ENCODE measurements around the gene ZNF593OS.

Gene ZNF593OS

DNA sequence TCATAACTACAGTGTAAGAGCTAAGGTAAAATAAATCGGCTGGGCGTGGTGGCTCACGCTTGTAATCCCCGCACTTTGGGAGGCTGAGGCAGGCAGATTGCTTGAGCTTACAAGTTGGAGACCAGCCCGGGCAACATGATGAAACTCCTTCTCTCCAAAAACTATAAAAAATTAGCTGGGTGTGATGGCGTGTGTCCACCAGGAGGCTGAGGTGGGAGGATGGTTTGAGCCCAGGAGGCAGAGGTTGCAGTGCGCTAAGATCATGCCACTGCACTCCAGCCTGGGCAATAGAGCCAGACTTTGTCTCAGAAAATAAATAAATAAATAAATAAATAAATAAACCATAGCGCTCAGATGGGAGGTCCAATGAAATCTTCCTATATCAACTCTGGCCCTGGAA lies 29.5 kb downstream of the ZNF593OS start:
- no CpG with 5 or more reads among the region's 8 CpGs for WGBS (ENCODE audit: extremely low coverage, insufficient coverage, low lambda C conversion rate)
- Histone ChIP-seq H3K79me2 (ENCODE audit: control insufficient read depth, insufficient read depth, low read length) (no peaks in the 10 kb centered on the region), H3K4ac (ENCODE audit: low read depth, low read length) (no peak overlapping the region), H2AK5ac (ENCODE audit: low read length) (no peak overlapping the region), H3K4me1 (ENCODE audit: control insufficient read depth, low read depth, low read length) (no peaks in the 10 kb centered on the region), H3K23ac (ENCODE audit: low read length) (no peak overlapping the region), H3K56ac (ENCODE audit: low read length) (no peak overlapping the region), H2BK120ac (ENCODE audit: low read depth, low read length) (no peak overlapping the region), H3K27me3 (ENCODE audit: insufficient read depth, low read length, poor library complexity) (no peaks in the 10 kb centered on the region), H3K9ac (ENCODE audit: low read length) (no peak overlapping the region), H3K36me3 (ENCODE audit: control insufficient read depth, insufficient read depth, low read length) (no peaks in the 10 kb centered on the region), H2BK15ac (replicated peaks; ENCODE audit: low read depth) (no peak overlapping the region), H3K4me2 (ENCODE audit: low read length) (no peak overlapping the region), H3K27ac (ENCODE audit: low read depth, low read length) (no peak overlapping the region), H4K8ac (ENCODE audit: low read depth, low read length) (no peak overlapping the region), H2BK5ac (ENCODE audit: low read length) (no peak overlapping the region), H3K79me1 (ENCODE audit: low read length) (no peaks in the 10 kb centered on the region), H4K5ac (ENCODE audit: low read length) (no peak overlapping the region), H3K4me3 (ENCODE audit: low read length) (no peak overlapping the region), H3K18ac (ENCODE audit: low read length) (no peak overlapping the region)
- no peak for DNase-seq

DNA sequence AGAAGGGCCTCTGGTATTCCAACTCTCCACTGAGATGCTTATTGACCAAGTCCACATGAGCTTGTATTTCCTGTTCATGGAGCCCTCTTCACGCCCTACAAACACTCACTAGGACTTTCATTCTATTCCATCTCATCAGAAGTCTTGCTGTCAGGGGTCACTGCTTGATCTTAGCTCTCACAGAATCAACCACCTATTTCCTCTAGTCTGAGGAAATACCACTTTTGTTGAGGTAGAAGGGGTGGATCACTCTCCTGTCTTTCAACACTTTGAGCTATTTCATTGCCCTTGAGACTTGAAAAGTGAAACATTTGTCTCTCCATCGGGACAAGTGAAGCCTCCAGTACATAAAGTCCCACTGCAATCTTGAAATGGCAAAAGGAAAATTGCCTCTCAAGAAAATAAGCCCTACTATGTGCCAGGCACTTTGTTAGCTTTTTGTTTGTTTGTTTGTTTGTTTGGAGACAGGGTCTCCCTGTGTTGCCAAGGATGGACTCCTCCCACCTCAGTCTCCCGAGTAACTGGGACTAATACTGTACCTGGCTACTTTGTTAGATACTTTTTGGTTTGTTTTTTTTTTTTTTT lies 32.6 kb downstream of the ZNF593OS start:
- Histone ChIP-seq H2AK5ac (ENCODE audit: low read length) (no peak overlapping the region), H3K4ac (ENCODE audit: low read depth, low read length) (no peak overlapping the region), H2BK5ac (ENCODE audit: low read length) (no peak overlapping the region), H3K23ac (ENCODE audit: low read length) (no peak overlapping the region), H4K5ac (ENCODE audit: low read length) (no peak overlapping the region), H3K9ac (ENCODE audit: low read length) (no peak overlapping the region), H3K27me3 (ENCODE audit: insufficient read depth, low read length, poor library complexity) (no peaks in the 10 kb centered on the region), H3K27ac (ENCODE audit: low read depth, low read length) (no peak overlapping the region), H2BK15ac (replicated peaks; ENCODE audit: low read depth) (no peak overlapping the region), H3K18ac (ENCODE audit: low read length) (no peak overlapping the region), H3K79me2 (ENCODE audit: control insufficient read depth, insufficient read depth, low read length) (no peaks in the 10 kb centered on the region), H3K4me3 (ENCODE audit: low read length) (no peak overlapping the region), H4K8ac (ENCODE audit: low read depth, low read length) (no peak overlapping the region), H3K4me1 (ENCODE audit: control insufficient read depth, low read depth, low read length) (no peaks in the 10 kb centered on the region), H2BK120ac (ENCODE audit: low read depth, low read length) (no peak overlapping the region), H3K4me2 (ENCODE audit: low read length) (no peak overlapping the region), H3K56ac (ENCODE audit: low read length) (no peak overlapping the region), H3K79me1 (ENCODE audit: low read length) (no peaks in the 10 kb centered on the region), H3K36me3 (ENCODE audit: control insufficient read depth, insufficient read depth, low read length) (no peaks in the 10 kb centered on the region)
- peak; percentile 47 for DNase-seq
- no CpG with 5 or more reads among the region's 3 CpGs for WGBS (ENCODE audit: extremely low coverage, insufficient coverage, low lambda C conversion rate)

DNA sequence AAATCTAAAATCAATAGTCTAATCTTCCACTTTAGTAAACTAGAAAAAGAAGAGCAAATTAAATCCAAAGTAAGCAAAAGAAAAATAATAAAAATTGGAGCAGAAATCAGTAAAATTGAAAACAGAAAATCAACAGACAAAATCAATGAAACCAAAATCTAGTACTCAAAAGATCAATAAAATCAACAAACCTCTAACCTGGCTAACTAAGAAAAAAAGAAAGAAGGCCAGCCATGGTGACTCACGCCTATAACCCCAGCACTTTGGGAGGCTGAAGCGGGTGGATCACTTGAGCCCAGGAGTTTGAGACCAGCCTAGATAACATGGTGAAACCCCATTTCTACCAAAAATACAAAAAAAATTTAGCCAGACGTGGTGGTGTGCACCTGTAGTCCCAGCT lies 37.2 kb downstream of the ZNF593OS start:
- no peak overlapping the region for H3K56ac ChIP-seq (ENCODE audit: low read length)
- no CpG with 5 or more reads among the region's 3 CpGs for WGBS (ENCODE audit: extremely low coverage, insufficient coverage, low lambda C conversion rate)
- H3K18ac ChIP-seq (ENCODE audit: low read length) = no peak overlapping the region
- no peak for DNase-seq
- no peaks in the 10 kb centered on the region for H3K4me1 ChIP-seq (ENCODE audit: control insufficient read depth, low read depth, low read length)
- H3K79me2 ChIP-seq (ENCODE audit: control insufficient read depth, insufficient read depth, low read length) = no peaks in the 10 kb centered on the region
- no peak overlapping the region for H3K23ac ChIP-seq (ENCODE audit: low read length)
- no peaks in the 10 kb centered on the region for H3K36me3 ChIP-seq (ENCODE audit: control insufficient read depth, insufficient read depth, low read length)
- H3K4me2 ChIP-seq (ENCODE audit: low read length) = no peak overlapping the region
- no peak overlapping the region for H3K4ac ChIP-seq (ENCODE audit: low read depth, low read length)
- no peaks in the 10 kb centered on the region for H3K79me1 ChIP-seq (ENCODE audit: low read length)
- no peaks in the 10 kb centered on the region for H3K27me3 ChIP-seq (ENCODE audit: insufficient read depth, low read length, poor library complexity)
- H2BK120ac ChIP-seq (ENCODE audit: low read depth, low read length) = no peak overlapping the region
- no peak overlapping the region for H2BK15ac ChIP-seq (replicated peaks; ENCODE audit: low read depth)
- no peak overlapping the region for H2BK5ac ChIP-seq (ENCODE audit: low read length)
- H4K5ac ChIP-seq (ENCODE audit: low read length) = no peak overlapping the region
- no peak overlapping the region for H3K27ac ChIP-seq (ENCODE audit: low read depth, low read length)
- no peak overlapping the region for H4K8ac ChIP-seq (ENCODE audit: low read depth, low read length)
- no peak overlapping the region for H3K9ac ChIP-seq (ENCODE audit: low read length)
- no peak overlapping the region for H2AK5ac ChIP-seq (ENCODE audit: low read length)
- H3K4me3 ChIP-seq (ENCODE audit: low read length) = no peak overlapping the region

DNA sequence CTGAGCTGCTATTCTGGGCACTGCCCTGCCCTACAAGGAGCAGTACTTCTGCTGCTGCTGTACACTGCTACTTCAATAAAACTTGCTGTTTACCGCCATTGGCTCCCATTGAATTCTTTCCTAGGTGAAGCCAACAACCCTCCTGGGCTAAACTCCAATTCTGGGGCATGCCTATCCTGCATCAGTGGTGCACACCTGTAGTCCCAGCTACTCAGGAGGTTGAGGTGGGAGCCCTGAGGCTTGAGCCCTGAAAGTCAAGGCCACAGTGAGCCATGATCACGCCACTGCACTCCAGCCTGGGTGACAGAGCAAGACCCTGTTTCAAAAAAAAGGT lies 38.8 kb downstream of the ZNF593OS start:
- no peak overlapping the region for H3K27ac ChIP-seq (ENCODE audit: low read depth, low read length)
- no peak overlapping the region for H4K5ac ChIP-seq (ENCODE audit: low read length)
- H3K79me2 ChIP-seq (ENCODE audit: control insufficient read depth, insufficient read depth, low read length) = no peaks in the 10 kb centered on the region
- DNase-seq = no peak
- H3K18ac ChIP-seq (ENCODE audit: low read length) = no peak overlapping the region
- H2BK5ac ChIP-seq (ENCODE audit: low read length) = no peak overlapping the region
- no peak overlapping the region for H3K4me2 ChIP-seq (ENCODE audit: low read length)
- H3K36me3 ChIP-seq (ENCODE audit: control insufficient read depth, insufficient read depth, low read length) = no peaks in the 10 kb centered on the region
- no peaks in the 10 kb centered on the region for H3K4me1 ChIP-seq (ENCODE audit: control insufficient read depth, low read depth, low read length)
- H3K79me1 ChIP-seq (ENCODE audit: low read length) = no peaks in the 10 kb centered on the region
- H3K23ac ChIP-seq (ENCODE audit: low read length) = no peak overlapping the region
- no peak overlapping the region for H3K56ac ChIP-seq (ENCODE audit: low read length)
- H3K9ac ChIP-seq (ENCODE audit: low read length) = no peak overlapping the region
- H2BK15ac ChIP-seq (replicated peaks; ENCODE audit: low read depth) = no peak overlapping the region
- no peak overlapping the region for H3K4me3 ChIP-seq (ENCODE audit: low read length)
- H4K8ac ChIP-seq (ENCODE audit: low read depth, low read length) = no peak overlapping the region
- no peak overlapping the region for H3K4ac ChIP-seq (ENCODE audit: low read depth, low read length)
- H2AK5ac ChIP-seq (ENCODE audit: low read length) = no peak overlapping the region
- no peak overlapping the region for H2BK120ac ChIP-seq (ENCODE audit: low read depth, low read length)
- H3K27me3 ChIP-seq (ENCODE audit: insufficient read depth, low read length, poor library complexity) = no peaks in the 10 kb centered on the region
- WGBS (ENCODE audit: extremely low coverage, insufficient coverage, low lambda C conversion rate) = no CpG with 5 or more reads among the region's 2 CpGs

DNA sequence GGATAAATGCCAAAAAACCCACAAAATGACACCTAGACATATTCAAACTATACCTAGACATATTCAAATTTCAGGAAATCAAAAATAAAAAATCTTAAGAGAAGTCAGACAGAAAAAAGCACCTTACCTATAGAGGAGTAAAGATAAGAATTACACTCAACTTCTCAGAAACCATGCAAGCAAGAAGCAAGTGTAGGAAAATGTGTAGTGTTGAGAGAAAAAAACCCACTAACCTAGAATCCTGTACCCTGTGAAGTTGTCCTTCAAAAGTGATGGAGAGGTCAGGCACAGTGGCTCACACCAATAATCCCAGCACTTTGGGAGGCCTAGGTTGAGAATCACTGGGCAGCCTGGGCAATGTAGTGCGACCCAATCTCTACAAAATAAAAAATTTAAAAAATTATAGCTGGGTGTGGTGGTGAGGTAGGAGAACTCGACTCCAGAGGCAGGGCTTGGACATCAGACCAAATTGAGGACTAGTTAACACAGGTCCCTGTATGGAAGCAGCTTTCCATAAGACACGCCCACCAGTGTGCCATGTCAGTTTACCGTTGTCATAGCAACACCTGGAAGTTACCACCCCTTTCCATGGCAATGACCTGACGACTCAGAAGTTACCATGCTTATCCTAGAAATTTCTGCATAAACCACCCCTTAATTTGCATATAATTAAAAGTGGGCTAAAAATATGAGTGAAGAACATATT lies 39.4 kb downstream of the ZNF593OS start:
- no peak overlapping the region for H3K18ac ChIP-seq (ENCODE audit: low read length)
- H2AK5ac ChIP-seq (ENCODE audit: low read length) = no peak overlapping the region
- H3K79me2 ChIP-seq (ENCODE audit: control insufficient read depth, insufficient read depth, low read length) = no peaks in the 10 kb centered on the region
- no peak overlapping the region for H4K8ac ChIP-seq (ENCODE audit: low read depth, low read length)
- H3K23ac ChIP-seq (ENCODE audit: low read length) = no peak overlapping the region
- H3K27me3 ChIP-seq (ENCODE audit: insufficient read depth, low read length, poor library complexity) = no peaks in the 10 kb centered on the region
- WGBS (ENCODE audit: extremely low coverage, insufficient coverage, low lambda C conversion rate) = no CpG with 5 or more reads among the region's 5 CpGs
- no peak overlapping the region for H2BK120ac ChIP-seq (ENCODE audit: low read depth, low read length)
- H3K27ac ChIP-seq (ENCODE audit: low read depth, low read length) = no peak overlapping the region
- no peak overlapping the region for H3K56ac ChIP-seq (ENCODE audit: low read length)
- no peak overlapping the region for H3K4me3 ChIP-seq (ENCODE audit: low read length)
- no peaks in the 10 kb centered on the region for H3K36me3 ChIP-seq (ENCODE audit: control insufficient read depth, insufficient read depth, low read length)
- no peak overlapping the region for H3K9ac ChIP-seq (ENCODE audit: low read length)
- no peak overlapping the region for H2BK15ac ChIP-seq (replicated peaks; ENCODE audit: low read depth)
- H3K4me1 ChIP-seq (ENCODE audit: control insufficient read depth, low read depth, low read length) = no peaks in the 10 kb centered on the region
- no peak overlapping the region for H4K5ac ChIP-seq (ENCODE audit: low read length)
- peak; percentile 81 for DNase-seq
- H3K4ac ChIP-seq (ENCODE audit: low read depth, low read length) = no peak overlapping the region
- H2BK5ac ChIP-seq (ENCODE audit: low read length) = no peak overlapping the region
- no peak overlapping the region for H3K4me2 ChIP-seq (ENCODE audit: low read length)
- H3K79me1 ChIP-seq (ENCODE audit: low read length) = no peaks in the 10 kb centered on the region

DNA sequence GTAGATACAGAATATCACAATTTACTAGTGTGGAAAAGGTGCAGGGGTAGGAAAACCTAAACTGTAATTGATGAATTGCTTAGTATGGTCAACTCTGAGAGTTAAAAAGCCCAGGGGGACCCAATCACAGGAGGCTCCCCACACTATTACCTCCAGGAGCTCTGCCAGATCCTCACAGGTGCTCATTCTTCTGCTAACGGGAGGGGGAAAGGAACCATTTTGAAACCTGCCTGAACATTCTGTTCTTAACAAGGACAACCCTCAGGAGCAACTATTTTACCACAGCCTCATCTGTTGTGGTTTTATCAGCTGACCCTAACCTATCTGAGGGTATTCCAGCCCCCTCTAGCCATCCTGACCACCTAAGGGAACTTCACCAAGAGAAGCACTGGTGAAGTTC lies 40.9 kb downstream of the ZNF593OS start:
- H3K18ac ChIP-seq (ENCODE audit: low read length) = no peak overlapping the region

More for the DNA sequence above, 40.9 kb downstream of the ZNF593OS start:
- H2AK5ac ChIP-seq (ENCODE audit: low read length) = no peak overlapping the region
- H3K9ac ChIP-seq (ENCODE audit: low read length) = no peak overlapping the region
- H3K23ac ChIP-seq (ENCODE audit: low read length) = no peak overlapping the region
- no peaks in the 10 kb centered on the region for H3K79me1 ChIP-seq (ENCODE audit: low read length)
- H3K27ac ChIP-seq (ENCODE audit: low read depth, low read length) = no peak overlapping the region
- DNase-seq = no peak
- no peak overlapping the region for H3K56ac ChIP-seq (ENCODE audit: low read length)
- no peak overlapping the region for H2BK5ac ChIP-seq (ENCODE audit: low read length)
- no peaks in the 10 kb centered on the region for H3K79me2 ChIP-seq (ENCODE audit: control insufficient read depth, insufficient read depth, low read length)
- H2BK120ac ChIP-seq (ENCODE audit: low read depth, low read length) = no peak overlapping the region
- no peak overlapping the region for H3K4ac ChIP-seq (ENCODE audit: low read depth, low read length)
- no peak overlapping the region for H4K5ac ChIP-seq (ENCODE audit: low read length)
- no peak overlapping the region for H3K4me3 ChIP-seq (ENCODE audit: low read length)
- H3K4me2 ChIP-seq (ENCODE audit: low read length) = no peak overlapping the region
- H2BK15ac ChIP-seq (replicated peaks; ENCODE audit: low read depth) = no peak overlapping the region
- H3K27me3 ChIP-seq (ENCODE audit: insufficient read depth, low read length, poor library complexity) = no peaks in the 10 kb centered on the region
- H3K36me3 ChIP-seq (ENCODE audit: control insufficient read depth, insufficient read depth, low read length) = no peaks in the 10 kb centered on the region
- H3K4me1 ChIP-seq (ENCODE audit: control insufficient read depth, low read depth, low read length) = no peaks in the 10 kb centered on the region
- no peak overlapping the region for H4K8ac ChIP-seq (ENCODE audit: low read depth, low read length)
- no CpG with 5 or more reads among the region's 1 CpG for WGBS (ENCODE audit: extremely low coverage, insufficient coverage, low lambda C conversion rate)

All from mesendoderm (in vitro differentiated cells).